GM18870 (cell line): ENCODE measurements around the gene H3-3A.
"Not testable (repeated sequence)": the region's sequence is repeated elsewhere in the genome, so short reads cannot be mapped to it uniquely, and the experiment has no call there.

Experiments used
- ATAC-seq: cut with Tn5 transposase; IDR thresholded peaks from one replicate; pipeline ENCODE4 v1.9.1; 2021; ENCODE audit warnings: moderate library complexity; ENCODE audit not compliant: unreplicated experiment

Gene H3-3A

GRCh38 chr1:226083302-226084101, 21.0 kb downstream of the H3-3A start:
- peak; percentile 73 for ATAC-seq

DNA sequence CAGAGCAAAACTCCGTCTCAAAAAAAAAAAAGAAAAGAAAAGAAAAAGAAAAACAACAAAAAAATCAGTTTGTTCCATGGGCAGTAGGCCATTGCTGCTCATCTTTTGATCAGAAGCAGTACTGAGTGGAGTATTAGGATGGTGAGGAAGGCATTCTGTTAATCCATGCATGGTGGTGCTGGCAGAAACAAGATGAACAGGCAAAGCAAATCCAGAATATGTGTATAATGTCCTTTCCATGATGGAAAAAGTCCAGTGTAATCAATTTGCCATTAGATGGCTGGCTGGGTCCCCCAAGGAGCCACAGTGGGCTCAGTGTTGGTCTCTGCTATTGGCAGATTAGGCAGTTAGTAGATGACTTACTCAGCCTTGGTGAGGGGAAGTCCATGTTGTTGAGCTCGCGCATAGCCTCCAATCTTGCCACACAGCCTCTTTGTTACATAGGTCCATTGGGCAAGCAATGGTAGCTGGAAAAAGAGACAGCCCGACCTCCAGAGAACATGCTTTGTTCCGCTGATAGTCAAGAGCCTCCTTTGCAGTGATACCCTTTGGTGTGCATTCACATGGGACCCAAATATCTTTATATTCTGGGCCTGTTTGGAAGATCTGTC, 23.3 kb downstream of the H3-3A start:
- ATAC-seq: no peak

- ATAC-seq: no peak
These were observed 24.3 kb downstream of the H3-3A start for GRCh38 chr1:226086776-226087175.

DNA sequence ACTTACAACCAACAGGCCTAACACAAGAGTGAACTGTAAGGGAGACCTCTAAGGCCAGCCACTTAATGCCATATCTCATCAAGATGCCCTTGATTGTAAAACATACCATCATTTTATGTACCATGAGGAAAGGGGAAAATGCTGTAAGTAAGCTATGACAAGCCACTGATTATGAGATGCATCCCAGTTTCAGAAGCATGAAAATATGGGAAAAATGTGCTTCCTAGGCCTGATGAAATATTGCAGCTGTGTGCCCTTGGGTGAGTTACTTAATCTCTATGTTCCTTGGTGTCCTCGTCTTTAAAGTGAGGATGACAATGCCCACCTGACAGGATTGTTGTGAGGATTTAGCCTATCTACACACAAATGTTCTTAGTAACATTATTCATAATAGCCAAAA, 28.9 kb downstream of the H3-3A start:
- ATAC-seq: no peak

DNA sequence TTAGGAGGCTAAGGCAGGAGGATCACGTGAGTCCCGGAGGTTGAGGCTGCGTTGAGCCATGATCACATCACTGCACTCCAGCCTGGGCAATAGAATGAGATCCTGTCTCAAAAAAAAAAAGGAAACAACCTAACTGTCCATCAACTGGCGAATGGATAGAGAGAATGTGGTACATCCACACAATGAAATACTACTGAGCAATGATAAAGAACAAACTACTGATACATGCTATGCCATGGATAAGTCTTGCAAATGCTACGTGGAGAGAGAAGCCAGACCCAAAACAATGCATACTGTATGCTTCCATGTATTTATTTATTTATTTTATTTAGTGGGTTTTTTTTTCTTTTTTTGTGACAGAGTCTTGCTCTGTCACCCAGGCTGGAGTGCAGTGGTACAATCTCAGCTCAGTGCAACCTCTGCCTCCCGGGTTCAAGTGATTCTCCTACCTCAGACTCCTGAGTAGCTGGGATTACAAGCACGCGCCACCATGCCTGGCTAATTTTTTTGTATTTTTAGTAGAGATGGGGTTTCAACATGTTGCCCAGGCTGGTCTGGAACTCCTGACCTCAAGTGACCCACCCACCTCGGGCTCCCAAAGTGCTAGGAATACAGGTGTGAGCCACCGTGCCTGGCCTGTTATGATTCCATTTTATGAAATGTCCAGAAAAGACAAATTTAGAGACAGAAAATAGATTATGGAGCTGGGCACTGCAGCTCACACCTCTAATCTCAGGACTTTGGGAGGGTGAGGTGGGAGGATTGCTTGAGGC, 29.7 kb downstream of the H3-3A start:
- ATAC-seq: not testable (repeated sequence)

DNA sequence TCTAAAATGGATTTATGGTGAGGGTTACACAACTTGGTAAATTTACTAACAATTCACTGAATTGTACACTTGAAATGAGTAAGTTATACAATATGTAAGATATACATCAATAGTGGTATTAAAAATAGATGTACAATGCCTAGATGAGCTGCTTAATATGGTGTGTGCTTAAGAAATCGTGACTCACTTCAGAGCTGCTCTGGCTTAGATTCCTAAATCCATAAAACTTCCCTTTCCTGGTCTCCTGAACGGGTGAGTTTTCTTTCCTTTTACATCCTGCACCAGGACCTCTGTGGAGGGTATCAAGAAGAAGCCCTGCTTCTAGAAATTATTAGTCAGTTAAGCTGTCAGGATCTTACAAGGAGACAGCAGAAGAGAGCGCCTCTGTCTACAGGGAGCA, 30.4 kb downstream of the H3-3A start:
- ATAC-seq: no peak

DNA sequence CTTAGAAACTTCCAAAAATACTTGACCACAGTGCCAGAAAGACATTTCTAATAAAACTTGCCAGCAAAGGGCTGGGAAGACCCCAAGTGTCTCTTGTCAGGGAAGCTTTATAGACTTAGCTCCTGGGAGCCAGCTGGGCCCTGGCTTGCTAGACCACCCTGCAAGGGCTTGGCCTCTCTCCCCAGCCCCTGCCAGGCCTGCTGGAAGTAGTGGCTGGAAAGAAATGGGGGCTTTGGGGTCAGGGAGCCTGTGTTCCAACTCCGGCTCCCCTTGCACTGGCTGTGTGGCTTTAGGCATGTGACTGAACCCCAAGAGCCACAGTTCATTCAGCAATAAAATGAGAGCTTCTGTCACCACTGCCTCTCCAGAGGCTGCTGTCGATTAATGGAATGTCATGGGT, 31.1 kb downstream of the H3-3A start:
- no peak for ATAC-seq

GRCh38 chr1:226094451-226094850, 31.9 kb downstream of the H3-3A start:
- no peak for ATAC-seq

DNA sequence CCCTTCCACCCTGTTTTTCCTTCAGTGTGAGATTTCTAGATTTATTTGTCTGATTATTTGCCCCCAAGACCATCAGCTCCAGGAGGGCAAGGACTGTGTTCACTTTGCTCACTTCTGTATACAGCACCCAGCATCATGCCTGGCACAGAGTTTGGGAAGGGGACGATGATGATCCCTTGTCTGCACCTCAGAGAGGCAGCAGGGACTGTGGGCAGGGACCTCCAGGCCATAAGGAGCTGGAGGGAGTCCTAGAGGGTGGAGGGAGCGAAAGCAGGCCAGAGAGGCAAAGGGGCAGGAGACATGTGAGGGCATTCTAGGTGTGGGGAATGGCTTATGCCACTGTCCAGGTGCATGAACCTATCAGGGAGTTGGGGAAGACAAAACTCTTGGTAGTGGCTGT, 32.8 kb downstream of the H3-3A start:
- no peak for ATAC-seq

- no peak for ATAC-seq
These were observed 35.5 kb downstream of the H3-3A start for GRCh38 chr1:226097866-226098625.

GRCh38 chr1:226098870-226099835, 36.6 kb downstream of the H3-3A start:
- no peak for ATAC-seq

GRCh38 chr1:226100436-226101391, 38.2 kb downstream of the H3-3A start:
- no peak for ATAC-seq

- ATAC-seq: no peak
These were observed 42.2 kb downstream of the H3-3A start for GRCh38 chr1:226104671-226105121.

DNA sequence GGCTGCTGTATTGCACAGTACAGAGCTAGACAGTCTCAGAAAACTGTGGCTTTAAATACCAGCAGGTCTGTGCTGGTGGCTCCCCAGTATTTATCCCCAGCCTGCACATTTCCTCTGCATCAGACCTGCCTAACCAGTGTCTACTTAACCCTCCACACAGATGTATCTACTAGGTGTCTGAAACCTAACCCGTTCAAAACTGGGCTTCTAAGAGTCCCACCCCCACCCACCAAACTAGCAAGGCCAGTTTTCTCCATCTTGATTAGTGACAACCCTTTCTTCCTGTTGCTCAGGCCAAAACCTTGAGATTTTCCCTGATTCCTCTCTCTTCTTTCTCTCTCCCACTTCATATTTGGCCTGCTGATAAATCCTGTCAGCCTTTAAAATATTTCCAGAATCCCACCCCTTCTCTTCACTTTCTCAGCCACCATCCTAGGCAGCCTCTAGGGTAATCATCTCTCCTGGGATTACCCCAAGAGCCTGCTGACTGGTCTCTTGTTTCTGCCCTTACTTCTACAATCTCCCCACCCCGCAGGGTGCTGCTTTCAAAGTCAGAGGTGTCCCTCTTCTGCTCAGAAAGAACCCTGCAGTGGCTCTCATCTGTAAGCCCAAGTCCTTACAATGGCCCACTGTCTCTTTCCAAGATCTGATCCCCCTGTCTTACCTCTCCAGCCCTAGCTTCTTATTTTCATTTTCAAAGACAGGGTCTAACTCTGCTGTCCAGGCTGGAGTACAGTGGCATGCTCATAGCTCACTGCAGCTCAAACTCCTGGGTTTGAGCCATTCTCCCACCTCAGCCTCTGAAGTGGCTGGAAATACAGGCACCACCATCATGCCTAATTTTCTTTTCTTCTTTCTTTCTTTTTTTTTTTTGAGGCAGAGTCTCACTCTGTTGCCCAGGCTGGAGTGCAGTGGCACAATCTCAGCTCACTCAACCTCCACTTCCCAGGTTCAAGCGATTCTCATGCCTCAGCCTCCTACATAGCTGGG, 45.2 kb downstream of the H3-3A start:
- ATAC-seq: no peak

DNA sequence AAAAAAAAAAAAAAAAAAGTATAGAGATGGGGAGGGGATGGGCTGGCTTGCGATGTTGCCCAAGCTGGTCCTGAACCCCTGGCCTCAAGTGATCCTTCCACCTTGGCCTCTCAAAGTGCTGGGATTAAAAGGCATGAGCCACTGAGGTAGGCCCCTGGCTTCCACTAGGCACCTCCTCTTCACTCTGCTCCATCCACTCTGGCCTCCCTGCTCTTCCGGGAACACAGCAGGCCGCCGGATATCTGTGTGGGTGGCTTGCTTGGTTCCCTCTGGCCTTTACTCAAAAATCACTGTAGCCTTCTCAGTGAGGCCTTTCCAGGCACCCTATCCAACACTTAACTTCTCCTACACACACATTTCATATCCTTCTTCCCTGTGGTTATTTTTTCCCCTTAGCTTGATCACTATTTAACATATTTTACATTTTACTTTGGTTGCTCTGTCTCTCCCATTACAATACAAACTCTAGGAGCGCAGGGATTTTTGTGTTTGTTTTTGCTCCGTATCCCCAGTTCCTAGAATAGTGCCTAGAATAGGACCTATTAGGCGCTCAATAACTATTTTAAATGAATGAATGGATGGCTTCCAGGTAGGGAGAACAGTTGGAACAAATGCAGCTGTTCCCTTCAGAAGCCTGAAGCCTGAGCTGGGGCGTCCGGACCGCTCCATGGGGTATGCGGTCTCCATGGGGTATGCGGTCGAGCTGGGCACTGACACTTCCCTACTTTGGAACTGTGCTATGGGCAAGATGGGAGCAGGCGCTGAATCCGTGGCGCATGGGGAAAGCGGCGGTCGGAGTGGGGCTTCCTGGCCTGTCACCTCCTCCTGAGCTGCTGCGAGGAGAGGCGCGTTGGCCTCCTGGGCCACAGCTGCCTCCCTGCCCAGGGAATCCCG, 46.7 kb downstream of the H3-3A start:
- peak; percentile 21 for ATAC-seq

GRCh38 chr1:226109829-226110248, 47.3 kb downstream of the H3-3A start:
- peak; percentile 60 for ATAC-seq
